CD4-positive, alpha-beta T cell treated with Interferon alpha-2 for 1 hour (primary cell): Measurements from ENCODE around the gene TBC1D2.
A peak's percentile ranks its signal among the peaks of the same experiment; 100 is the strongest.

Experiments used
- DNase-seq, 2 donors: peaks; one replicate each; pipeline ENCODE4 v3.0.0-alpha.2; 2020 to 2022

Gene TBC1D2

DNA sequence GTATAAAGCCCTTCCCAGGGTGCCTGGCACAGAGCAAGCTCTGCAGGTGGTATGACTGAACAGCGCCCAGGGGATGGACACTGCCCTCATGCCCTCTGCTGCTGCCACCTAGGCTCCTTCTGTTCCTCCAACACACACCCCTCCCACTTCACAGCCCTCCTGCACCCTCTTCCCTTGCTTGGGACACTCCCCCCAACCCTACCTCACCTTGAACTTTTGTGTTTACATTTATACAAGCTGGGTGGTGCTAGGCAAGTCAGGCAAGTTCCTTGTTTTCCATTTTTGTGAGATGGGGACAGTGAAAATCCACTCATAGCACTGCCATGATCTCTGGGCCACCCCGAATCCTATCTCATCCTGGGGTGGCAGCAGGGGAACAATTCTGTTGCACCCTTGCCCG, 44.2 kb downstream of the TBC1D2 start:
- no peak for DNase-seq

DNA sequence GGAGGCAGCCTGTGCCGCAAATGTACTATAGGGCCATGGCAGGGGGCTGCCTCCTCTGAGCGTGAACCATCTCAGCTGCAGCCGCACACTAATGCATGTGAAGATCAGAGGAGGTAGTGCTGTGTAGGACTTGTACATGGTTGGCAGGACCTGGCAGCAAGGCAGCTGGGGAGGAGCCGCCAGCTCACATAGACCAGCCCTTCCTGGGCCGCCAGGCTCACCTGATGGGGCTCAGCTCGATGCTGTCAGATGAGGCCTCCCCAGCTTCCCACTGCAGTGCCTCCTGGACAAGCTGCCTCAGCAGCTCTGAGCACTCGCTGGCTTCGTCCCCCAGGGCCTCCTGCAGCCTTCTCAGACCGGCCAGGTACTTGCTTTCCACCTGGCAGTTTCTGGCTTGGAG, 45.0 kb downstream of the TBC1D2 start:
- DNase-seq: no peak

DNA sequence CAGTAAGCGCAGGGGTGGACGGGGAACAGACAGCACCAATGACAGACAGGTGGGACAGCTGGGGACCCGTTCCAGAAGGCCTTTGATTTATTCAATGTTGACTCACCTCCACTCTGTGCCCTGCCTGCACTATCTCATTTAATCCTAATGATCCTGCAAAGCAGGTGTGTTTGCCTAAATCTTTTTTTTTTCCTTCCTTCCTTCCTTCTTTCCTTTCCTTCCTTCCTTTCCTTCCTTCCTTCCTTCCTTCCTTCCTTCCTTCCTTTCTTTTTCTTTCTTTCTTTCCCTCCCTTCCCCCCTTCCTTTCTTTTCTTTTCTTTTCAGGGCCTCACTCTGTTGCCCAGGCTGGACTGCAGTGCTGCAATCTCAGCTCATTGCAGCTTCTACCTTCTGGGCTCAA, 45.9 kb downstream of the TBC1D2 start:
- no peak for DNase-seq

DNA sequence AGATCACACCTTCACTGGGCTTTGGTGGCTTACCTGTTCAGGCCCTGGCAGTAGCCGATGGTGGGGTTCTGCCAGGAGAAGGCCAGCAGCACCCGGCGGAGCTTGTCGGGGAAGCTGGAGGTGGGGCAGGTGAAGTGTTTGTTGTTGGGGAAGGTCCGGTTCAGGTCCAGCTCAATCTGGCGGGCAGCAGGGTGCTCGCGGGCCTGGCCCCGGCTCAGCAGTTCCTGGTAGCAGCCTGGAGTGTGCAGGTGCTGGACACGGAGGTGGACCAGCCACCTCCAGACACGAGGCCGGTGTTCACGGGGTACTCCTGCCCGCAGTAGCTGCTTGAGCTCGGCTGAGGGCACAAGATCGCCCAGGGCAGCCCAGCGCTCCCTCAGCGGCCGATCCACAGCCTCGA, 46.8 kb downstream of the TBC1D2 start:
- DNase-seq: no peak

DNA sequence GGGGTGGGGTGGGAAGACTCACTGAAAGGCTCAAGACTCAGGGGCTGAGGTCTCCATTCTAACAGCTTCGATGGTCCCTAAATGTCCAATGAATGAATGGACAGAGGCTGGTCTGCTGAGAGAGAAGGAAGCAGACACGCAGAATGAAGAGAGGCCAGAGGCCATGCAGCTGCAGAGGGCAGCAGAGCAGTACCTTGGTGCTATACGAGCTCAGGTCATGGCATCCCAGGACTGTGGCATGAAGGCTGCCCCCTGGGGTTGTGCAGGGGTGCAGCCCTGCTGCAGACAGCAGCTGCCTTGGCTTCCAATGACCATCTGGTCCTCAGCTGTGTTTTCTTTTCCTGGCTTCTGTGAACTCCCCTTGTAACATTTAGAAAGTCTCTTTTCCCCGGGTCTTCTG, 47.8 kb downstream of the TBC1D2 start:
- no peak for DNase-seq

DNA sequence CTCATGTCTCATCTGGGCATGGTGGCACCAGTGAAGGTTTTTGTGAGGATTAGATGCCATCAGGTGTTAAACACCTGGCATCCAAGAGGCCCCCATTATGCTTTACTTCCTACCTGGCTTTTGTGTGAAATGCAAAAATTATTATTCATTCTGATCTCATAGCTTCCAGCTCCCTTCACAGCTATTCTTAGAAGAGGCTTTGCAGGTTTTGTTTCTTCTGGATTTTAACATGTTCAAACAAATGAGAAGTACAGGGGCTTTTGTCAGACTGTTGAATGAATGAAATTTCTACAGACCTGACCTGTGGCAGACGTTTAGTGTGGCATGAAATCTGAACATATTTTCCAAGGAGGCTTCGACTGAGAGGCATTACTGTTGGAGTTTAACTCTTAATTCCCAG, 48.7 kb downstream of the TBC1D2 start:
- no peak for DNase-seq

DNA sequence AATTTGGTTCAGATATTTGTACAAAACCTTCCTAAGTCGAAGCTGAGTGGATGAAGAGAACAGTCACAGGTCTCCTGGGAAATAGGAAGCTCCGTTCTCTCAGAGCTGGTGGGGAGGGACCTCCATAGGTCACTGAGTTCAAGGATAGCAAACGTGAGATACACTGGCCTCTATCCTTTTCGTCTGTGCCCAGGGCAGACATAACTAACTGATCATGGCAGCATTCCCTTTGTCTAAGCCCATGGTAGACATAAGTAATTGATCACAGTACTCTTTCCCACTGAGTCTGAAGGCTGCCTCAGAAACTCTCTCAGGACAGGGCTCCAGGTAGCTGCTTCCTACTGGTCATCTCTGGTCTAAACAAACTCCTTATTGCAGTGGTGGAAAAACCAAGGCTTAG, 50.8 kb downstream of the TBC1D2 start:
- no peak for DNase-seq

DNA sequence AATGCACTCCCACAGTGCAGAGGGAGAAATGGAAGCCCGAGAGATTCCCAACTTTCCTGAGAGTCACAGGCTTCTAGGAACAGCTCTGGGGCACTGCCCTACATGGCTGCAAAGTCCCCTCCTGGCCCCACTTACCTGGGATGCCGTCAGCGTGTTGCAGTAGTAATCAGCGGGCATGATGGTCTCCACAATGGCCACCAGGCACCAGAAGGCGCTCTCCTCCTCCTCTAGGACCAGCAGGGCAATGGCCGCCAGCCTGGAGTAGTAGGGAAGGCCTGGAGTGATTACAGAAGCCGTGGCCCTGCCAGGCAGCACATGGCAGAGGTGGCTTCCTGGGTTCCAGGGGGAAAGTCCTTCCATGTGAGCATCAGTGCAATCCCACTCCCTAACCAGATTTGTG, 52.3 kb downstream of the TBC1D2 start:
- no peak for DNase-seq

DNA sequence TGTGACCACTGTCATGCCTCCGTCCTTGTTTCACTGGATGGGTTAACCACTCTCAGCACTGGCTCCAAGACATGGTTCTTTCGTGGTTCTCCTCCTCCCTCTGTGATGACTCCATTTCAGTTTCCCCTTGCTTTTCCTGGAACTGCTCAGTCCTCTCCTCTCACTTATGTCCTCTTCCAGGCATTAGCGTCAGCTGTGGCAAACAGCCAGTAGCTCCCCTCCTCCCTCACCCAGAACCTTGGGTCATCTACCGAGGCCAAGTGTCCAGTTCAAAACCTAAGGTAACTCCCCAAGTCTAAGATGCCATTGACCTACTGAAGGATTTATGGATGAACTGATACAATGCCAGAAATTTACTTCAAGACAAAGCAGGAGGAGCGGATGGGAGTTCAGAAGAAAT, 53.2 kb downstream of the TBC1D2 start:
- no peak for DNase-seq

DNA sequence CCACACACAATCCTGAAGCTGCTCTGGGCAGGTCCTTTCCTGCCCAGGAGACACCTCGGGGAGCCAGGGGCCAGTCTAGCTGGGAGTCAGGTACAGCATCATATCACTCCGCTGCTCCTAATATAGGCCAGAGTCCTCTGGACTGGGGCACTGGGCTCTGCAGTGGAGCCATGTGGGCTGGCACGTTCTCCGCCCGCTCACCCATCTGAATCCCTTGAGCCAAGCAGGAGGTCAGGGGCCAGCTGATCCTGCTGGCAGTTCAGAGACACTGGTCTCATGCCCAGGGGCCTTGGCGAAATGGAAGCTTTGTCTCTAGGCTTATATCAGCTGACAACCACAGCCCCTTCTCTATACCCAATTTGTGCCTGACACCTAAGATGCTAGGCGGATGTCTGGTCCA, 53.7 kb downstream of the TBC1D2 start:
- no peak for DNase-seq

DNA sequence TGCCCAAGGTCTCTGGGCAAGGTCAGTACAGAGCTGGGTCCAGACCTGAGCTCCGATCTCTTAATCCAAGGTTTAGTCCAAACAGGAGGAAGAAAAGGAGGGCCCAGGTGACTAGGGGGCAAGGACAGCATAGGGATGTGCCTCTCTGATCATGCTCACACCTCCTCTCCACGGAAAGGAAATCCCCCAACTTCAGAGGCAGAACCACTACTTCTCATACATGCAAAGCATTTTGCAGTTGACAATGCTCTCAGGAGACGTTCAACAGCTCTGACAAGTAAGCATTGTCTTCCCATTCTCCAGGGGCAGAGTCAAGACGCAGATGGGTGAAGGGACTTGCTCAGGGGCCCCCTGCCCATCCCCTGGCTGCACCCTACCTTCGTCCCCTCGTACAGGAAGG, 54.3 kb downstream of the TBC1D2 start:
- no peak for DNase-seq

DNA sequence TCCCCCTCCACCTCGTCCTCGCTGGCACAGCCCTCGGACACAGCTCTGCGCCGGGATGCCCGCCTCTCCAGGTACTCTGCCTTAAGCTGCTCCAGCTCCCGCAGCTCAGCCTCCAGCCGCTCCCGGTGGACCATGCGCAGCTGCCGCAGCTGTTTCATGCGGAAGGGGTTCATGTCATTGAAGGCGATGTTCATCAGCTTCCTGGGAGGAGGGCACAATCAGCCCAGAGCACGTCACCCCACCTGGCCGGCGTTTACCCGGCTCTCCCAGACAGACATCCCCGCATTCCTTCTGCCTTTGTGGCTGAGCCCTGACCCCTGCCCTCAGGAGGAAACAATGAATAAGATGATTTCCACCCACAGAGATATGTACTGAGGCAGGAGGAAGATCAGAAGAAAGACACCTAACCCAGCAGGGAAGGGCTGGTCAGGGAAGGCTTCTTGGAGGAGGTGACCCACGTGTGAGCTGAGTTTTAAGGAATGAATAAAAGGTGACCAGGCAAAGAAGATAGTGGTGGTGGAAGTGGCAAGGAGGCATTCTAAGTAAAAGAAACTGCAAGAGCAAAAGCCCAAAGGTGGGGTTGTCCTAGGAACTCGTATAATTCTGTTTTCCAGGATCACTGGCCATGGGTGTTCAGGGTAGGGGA, 55.9 kb downstream of the TBC1D2 start:
- DNase-seq: no peak

DNA sequence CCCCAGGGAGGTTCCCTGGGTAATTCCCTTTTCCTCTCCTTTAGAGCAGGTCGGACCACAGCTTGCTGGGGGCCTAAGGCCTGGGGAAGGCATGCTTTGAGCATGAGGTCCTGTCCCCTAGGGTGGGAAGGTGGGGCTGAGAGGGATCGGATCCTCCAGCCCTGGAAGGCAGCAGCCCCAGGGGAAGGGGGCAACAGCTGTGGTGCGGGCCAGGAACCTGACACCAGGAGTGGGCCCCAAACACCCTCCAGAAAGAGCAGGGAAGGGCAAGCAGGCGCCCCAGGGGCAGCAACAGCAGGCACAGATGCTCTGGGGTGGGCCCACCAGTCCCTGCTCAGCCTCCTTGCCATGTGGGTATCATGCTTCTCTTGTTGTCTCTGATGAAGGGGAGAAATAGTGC, 59.8 kb downstream of the TBC1D2 start:
- no peak for DNase-seq

DNA sequence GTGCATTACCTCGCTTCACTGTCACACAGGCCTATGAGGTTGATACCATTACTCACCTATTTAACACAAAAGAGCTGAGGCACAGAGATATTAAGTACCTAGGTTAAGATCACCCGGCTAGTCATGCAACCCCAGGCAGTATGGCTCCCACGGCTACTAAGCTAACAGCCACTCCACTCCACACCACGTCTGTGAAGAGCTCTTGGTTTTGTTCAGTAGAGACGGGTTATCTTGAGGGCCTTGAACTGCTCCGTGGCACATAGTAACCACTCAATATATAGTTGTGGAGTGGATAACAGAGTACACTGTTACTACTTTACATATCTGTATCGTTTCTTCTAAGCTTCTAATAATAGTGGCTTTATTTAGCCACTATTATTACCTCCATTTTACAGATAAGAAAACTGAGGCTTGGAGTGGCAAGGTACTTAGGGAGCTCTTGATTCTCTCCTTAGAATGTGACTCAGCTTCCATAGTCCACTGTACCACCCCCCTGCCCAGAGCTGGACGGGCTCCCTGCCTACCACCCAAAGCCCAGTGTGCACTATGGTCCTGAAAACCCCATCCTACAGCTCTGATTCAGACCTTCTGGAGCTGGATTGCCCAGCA, 62.0 kb downstream of the TBC1D2 start:
- no peak for DNase-seq

DNA sequence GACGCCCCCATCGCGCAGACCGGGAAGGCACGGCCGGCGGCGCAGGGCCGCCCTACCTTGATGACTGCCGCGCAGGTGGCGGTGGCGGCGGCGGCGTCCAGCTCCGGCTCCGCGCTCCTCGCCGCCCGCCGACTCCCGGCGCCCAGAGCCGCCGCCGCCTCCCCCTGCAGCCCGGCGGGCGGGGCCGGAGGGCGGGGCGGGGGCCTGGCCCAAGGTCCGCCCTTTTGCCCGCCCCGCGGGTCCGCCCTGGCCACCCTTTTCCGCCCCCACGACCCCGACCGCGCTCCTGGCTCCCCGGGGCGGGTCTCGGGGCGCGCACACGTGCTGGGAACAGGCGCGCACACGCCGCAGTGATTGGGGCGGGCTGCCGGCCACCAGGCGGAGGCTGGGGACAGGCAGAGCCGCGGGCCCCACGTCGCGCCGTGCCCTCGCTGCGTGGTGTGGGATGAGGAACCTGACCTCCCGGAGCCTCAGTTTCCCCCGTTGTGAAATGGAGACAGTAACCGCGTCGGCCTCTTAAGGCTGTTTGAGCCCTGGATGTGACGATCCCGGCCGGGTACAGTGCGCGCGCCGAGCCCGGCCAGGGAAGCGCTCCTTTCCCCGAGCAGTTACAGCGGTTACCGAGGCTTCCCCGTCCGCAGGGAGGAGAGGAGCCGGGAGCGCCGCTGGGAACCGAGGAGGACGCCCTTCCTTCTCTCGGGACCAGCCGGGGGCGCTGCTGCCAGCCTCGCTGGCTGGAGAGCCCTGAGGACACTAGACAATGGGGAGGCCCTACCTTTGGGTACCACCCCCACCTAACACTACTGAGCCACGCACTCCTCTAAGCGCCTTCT, 62.7 kb downstream of the TBC1D2 start, which contains the start of gene CORO2A:
CORO2A (minus strand) TSS at position 135 of the 833 bp plus-strand sequence. CDS start 34,977 bp downstream, outside the sequence.
- DNase-seq: peak; percentile 67 to 85

DNA sequence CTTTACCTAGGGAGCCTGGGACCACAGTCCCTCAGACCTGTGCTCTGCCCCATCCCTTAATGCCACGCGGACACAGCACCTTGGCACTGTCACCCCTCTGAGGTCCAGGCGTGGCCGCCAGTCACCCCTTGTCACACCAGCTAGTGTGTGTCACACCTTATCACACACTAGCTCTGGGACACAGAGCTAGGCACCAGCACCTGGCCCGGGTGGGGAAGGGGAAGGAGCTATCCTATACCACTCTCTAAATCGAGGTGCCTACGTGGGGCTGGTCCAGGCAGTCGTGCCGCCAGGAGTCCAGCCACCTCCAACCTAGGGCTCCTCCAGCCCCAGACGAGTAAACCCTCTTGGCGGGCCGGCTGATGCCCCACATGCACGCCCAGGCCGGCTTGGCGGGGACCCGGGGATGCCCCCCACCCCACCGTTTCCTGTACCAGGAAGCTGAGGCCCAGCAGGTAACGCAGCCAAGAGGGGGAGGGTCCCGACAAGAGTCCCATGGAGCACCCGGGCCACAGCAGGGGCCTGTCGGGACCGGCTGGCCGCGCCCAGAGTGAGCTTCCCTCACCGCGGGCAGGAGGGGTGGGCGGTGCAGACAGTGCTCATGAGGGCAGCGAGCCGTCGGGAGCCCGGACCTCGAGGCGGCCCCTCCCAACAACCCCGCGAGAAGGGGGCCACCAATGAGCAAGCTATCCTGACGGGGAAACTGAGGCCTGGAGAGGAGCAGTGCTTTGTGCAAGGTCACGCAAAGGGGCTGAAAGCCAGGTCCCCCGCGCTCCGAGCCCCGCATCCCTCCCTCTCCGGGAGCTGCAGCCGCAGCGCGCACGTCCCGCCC, 63.6 kb downstream of the TBC1D2 start:
- peak in 1 of 2 donors; percentile 50 for DNase-seq

DNA sequence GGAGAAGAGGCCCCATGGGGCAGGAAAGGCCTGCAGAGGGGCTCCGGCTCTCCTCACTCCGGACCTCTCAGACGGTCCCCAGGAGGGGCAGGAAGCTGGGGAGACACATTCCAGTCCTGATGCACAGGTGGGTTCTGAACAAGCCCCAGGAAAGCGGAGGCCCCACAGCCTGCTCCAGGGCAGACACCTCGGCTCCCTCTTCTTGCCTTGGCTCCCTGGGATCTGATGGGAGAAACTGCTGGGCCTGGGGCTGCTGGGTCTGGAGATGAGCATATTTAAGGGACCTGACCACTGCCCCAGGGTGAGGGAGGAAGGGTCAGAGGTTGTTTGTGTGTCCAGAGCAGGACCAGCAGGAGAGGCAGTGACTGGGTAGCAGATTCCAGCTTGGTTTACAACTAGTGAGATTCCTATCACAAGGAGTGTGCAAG, 64.3 kb downstream of the TBC1D2 start:
- DNase-seq: no peak

DNA sequence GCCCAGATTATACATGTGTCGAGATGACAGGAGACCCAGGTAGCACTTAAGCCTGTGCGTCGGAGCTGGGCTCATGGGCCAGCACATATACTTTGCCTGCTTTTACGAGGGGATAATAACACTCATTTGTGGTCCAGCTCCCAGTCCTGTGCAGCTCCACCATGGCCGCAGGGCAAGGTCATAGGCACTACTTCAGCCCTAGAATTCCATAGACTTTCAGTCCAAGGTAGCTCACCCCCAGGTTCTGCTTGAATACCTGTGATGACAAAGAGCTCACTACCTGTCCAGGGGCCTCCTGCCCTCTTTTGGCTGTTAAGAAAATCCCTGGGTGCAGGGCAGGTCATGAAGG, 64.7 kb downstream of the TBC1D2 start:
- no peak for DNase-seq

DNA sequence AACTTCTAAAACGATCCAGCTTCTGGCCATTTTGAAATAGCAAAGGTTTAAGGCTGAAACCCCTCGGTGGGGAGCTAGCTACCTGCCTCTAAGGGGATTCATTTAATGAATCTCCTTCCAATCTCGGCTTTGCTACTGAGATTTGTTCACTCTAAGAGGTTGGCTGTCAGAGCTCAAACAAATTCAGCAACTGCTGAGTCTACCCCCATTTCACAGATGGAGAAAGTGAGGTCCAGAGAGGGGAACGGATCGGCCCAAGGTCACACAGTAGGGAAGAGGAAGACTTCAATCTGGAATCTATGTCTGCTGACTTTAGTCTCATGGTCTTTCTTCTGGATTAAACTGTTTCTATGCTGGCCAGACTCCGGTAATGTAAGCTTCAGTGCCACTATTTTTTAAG, 66.0 kb downstream of the TBC1D2 start:
- DNase-seq: no peak

DNA sequence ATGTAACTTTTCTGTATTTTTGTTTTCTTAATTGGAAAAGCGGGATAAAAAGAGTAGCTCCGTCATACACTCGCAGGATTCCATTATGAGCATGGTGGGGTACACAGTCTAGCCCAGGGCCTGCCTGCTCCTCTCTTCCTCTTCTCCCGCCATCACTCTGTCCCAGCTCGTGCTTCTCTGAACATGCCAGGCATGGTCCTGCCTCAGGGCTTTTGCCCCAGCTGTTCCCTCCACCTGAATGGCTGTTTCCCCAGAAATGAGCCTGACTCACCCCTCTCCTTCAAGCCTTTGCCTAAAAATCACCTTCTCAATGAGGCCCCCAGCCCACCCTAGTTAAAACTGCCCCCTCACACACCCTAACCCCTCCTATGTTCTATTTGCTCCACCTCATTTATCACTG, 67.5 kb downstream of the TBC1D2 start:
- DNase-seq: no peak

DNA sequence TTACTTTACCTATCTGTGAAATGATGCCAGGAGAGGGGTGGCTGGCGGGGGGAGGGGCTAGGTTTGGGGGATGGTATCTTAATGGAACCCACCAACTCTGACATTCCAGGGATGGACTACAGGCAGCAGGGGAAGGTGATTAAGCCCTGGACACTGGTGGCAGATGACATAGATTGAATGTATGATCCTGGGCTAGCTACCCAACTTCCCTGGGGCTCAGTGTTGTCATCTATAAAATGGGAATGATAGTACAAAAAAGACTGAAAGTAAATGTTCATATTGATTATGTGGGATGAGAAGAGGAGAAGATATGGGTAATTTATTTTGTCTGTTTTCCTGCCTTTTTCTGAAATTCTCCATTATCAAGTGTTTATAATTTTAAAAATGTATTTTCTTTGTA, 69.2 kb downstream of the TBC1D2 start:
- DNase-seq: no peak

DNA sequence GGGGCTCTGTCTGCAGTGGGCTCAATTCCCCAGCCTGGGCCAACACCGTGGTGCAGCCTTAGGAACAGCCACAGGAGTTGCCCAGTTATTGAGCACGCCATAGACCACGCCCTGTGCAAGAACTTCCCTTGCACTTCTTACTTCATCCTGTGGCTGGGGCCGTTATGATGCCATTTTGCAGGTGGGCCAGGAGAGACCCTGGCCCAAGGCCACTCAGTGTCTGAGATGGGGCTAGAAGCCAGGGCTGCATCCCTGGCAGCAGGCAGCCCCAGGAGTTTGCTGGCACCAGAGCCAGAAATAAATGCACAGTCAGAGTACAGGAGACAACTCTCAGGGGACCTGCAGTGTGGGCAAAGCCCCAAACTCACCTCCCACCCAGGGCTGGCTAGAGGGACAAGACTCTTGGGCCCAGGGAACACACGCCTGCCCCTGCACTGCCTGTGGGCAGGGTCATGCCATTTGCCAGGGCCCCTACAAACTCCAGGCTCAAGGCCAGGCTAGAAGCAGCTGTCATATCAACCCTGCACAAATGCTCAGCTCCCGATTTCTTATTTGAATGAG, 69.8 kb downstream of the TBC1D2 start:
- DNase-seq: no peak

DNA sequence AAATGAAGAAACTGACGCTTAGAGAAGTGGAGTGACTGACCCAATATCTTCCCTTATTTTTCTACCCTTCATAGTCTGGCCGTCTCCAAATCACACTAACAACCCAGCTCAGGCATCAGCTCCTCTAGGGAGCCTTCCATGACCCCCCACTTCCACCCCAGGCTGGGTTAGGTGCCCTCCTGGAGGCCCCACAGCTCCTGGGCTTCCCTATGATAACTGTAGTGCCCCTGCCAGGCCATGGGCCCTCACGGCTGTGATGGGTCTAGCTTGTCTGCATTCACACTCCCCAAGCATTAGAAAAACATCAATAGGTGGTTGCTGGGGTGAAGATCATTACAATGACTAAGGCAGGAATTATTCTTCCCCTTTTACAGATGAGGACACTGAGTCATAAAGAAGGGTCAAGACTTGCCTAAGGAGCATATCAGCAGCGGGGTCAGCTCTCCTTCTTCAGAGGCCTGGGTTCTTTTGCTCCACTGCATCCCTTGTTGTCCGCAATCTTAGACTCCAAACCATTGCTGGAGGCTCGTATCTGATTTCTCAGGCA, 70.4 kb downstream of the TBC1D2 start:
- no peak for DNase-seq
